Measurements from ENCODE around the gene ZNRF3. TPM values are rescaled to one million over a fixed set of nuclear protein-coding genes. Genes with fewer than 3 reads are reported as not detected.

The ZNRF3 gene
- total RNA-seq, 2 experiments from 2014 or later: 0.58 to 0.72 TPM

- DNase-seq: no peak
- CTCF ChIA-PET: no interaction called here
- POLR2A ChIA-PET: no interaction called here
- Mint-ChIP-seq H3K9me3 (no peaks in the 10 kb centered on the region), H3K4me3 (no peak overlapping the region), H3K4me1 (no peaks in the 10 kb centered on the region), H3K27ac (no peak overlapping the region), H3K36me3 (ENCODE audit: low read depth) (no peaks in the 10 kb centered on the region), H3K27me3 (peaks cover 70% of the 10 kb centered on the region)
Measured at GRCh38 chr22:28933321-28933720, 49.9 kb downstream of the ZNRF3 start.

- CTCF ChIA-PET: no interaction called here
- H3K27me3 Mint-ChIP-seq: peaks cover 74% of the 10 kb centered on the region
- no peaks in the 10 kb centered on the region for H3K9me3 Mint-ChIP-seq
- H3K27ac Mint-ChIP-seq: no peak overlapping the region
- no peaks in the 10 kb centered on the region for H3K36me3 Mint-ChIP-seq (ENCODE audit: low read depth)
- H3K4me1 Mint-ChIP-seq: no peaks in the 10 kb centered on the region
- H3K4me3 Mint-ChIP-seq: no peak overlapping the region
- no peak for DNase-seq
- POLR2A ChIA-PET: no interaction called here
Measured at GRCh38 chr22:28934026-28934425, 50.7 kb downstream of the ZNRF3 start.

GRCh38 chr22:28935140-28935539 is 51.8 kb downstream of the ZNRF3 start:
- DNase-seq: no peak
- H3K27ac Mint-ChIP-seq: no peak overlapping the region
- ChIA-PET CTCF (interaction anchor here (0.8 kb wide), 1 partner anchor 281 kb away, joined by 4 read pairs; no protein-coding TSS in a partner anchor), POLR2A (no interaction called here)
- H3K36me3 Mint-ChIP-seq (ENCODE audit: low read depth): no peaks in the 10 kb centered on the region
- peaks cover 81% of the 10 kb centered on the region for H3K27me3 Mint-ChIP-seq
- no peaks in the 10 kb centered on the region for H3K4me1 Mint-ChIP-seq
- no peak overlapping the region for H3K4me3 Mint-ChIP-seq
- no peaks in the 10 kb centered on the region for H3K9me3 Mint-ChIP-seq

GRCh38 chr22:28935713-28936112 is 52.3 kb downstream of the ZNRF3 start:
- peaks cover 79% of the 10 kb centered on the region for H3K27me3 Mint-ChIP-seq
- CTCF ChIA-PET: interaction anchor here (0.6 kb wide), 1 partner anchor 272 kb away, joined by 4 read pairs; no protein-coding TSS in a partner anchor
- H3K4me1 Mint-ChIP-seq: no peaks in the 10 kb centered on the region
- H3K4me3 Mint-ChIP-seq: no peak overlapping the region
- no peak for DNase-seq
- H3K27ac Mint-ChIP-seq: no peak overlapping the region
- H3K36me3 Mint-ChIP-seq (ENCODE audit: low read depth): no peaks in the 10 kb centered on the region
- POLR2A ChIA-PET: no interaction called here
- H3K9me3 Mint-ChIP-seq: no peaks in the 10 kb centered on the region

- CTCF ChIA-PET: no interaction called here
Measured at GRCh38 chr22:28936200-28936599, 52.8 kb downstream of the ZNRF3 start.

GRCh38 chr22:28937206-28938025 is 54.0 kb downstream of the ZNRF3 start:
- peaks cover 77% of the 10 kb centered on the region for H3K27me3 Mint-ChIP-seq
- no peak for DNase-seq
- no peaks in the 10 kb centered on the region for H3K4me1 Mint-ChIP-seq
- ChIA-PET POLR2A (no interaction called here), CTCF (no interaction called here)
- no peak overlapping the region for H3K4me3 Mint-ChIP-seq
- H3K27ac Mint-ChIP-seq: no peak overlapping the region
- no peaks in the 10 kb centered on the region for H3K9me3 Mint-ChIP-seq
- H3K36me3 Mint-ChIP-seq (ENCODE audit: low read depth): no peaks in the 10 kb centered on the region

More at GRCh38 chr22:28936200-28936599, 52.8 kb downstream of the ZNRF3 start:
- Mint-ChIP-seq H3K36me3 (ENCODE audit: low read depth) (no peaks in the 10 kb centered on the region), H3K9me3 (no peaks in the 10 kb centered on the region), H3K27me3 (peaks cover 78% of the 10 kb centered on the region), H3K27ac (no peak overlapping the region), H3K4me3 (no peak overlapping the region), H3K4me1 (no peaks in the 10 kb centered on the region)
- no peak for DNase-seq
- POLR2A ChIA-PET: no interaction called here

- peaks cover 76% of the 10 kb centered on the region for H3K27me3 Mint-ChIP-seq
- no peaks in the 10 kb centered on the region for H3K36me3 Mint-ChIP-seq (ENCODE audit: low read depth)
- no peaks in the 10 kb centered on the region for H3K4me1 Mint-ChIP-seq
- no peak overlapping the region for H3K4me3 Mint-ChIP-seq
- no peak overlapping the region for H3K27ac Mint-ChIP-seq
- ChIA-PET POLR2A (no interaction called here), CTCF (no interaction called here)
- DNase-seq: no peak
- no peaks in the 10 kb centered on the region for H3K9me3 Mint-ChIP-seq
Measured at GRCh38 chr22:28938286-28938833, 55.0 kb downstream of the ZNRF3 start.

- POLR2A ChIA-PET: no interaction called here
- H3K9me3 Mint-ChIP-seq: no peaks in the 10 kb centered on the region
- CTCF ChIA-PET: no interaction called here
- H3K4me1 Mint-ChIP-seq: no peaks in the 10 kb centered on the region
- no peak overlapping the region for H3K27ac Mint-ChIP-seq
- no peaks in the 10 kb centered on the region for H3K36me3 Mint-ChIP-seq (ENCODE audit: low read depth)
- no peak for DNase-seq
- peaks cover 76% of the 10 kb centered on the region for H3K27me3 Mint-ChIP-seq
- H3K4me3 Mint-ChIP-seq: no peak overlapping the region
Measured at GRCh38 chr22:28939394-28939793, 56.0 kb downstream of the ZNRF3 start.

- ChIA-PET POLR2A (no interaction called here), CTCF (no interaction called here)
- Mint-ChIP-seq H3K4me1 (no peaks in the 10 kb centered on the region), H3K9me3 (no peaks in the 10 kb centered on the region), H3K27ac (no peak overlapping the region), H3K4me3 (no peak overlapping the region), H3K27me3 (peaks cover 75% of the 10 kb centered on the region), H3K36me3 (ENCODE audit: low read depth) (no peaks in the 10 kb centered on the region)
- DNase-seq: no peak
Measured at GRCh38 chr22:28939932-28940331, 56.6 kb downstream of the ZNRF3 start.

GRCh38 chr22:28940441-28940840 is 57.1 kb downstream of the ZNRF3 start:
- POLR2A ChIA-PET: no interaction called here
- Mint-ChIP-seq H3K4me1 (no peaks in the 10 kb centered on the region), H3K36me3 (ENCODE audit: low read depth) (no peaks in the 10 kb centered on the region), H3K27me3 (peaks cover 75% of the 10 kb centered on the region), H3K4me3 (no peak overlapping the region), H3K9me3 (peaks cover 2% of the 10 kb centered on the region), H3K27ac (no peak overlapping the region)
- no peak for DNase-seq
- CTCF ChIA-PET: no interaction called here

- H3K4me3 Mint-ChIP-seq: no peak overlapping the region
Measured at GRCh38 chr22:28942333-28942732, 59.0 kb downstream of the ZNRF3 start.

GRCh38 chr22:28942801-28943500 is 59.6 kb downstream of the ZNRF3 start:
- Mint-ChIP-seq H3K4me3 (no peak overlapping the region), H3K36me3 (ENCODE audit: low read depth) (peaks cover 10% of the 10 kb centered on the region), H3K27ac (no peak overlapping the region), H3K27me3 (peaks cover 75% of the 10 kb centered on the region), H3K4me1 (no peaks in the 10 kb centered on the region), H3K9me3 (peaks cover 18% of the 10 kb centered on the region)
- ChIA-PET CTCF (interaction anchor here (2.2 kb wide), 1 partner anchor 16 kb away, joined by 5 read pairs; no protein-coding TSS in a partner anchor), POLR2A (interaction anchor here (0.6 kb wide), 1 partner anchor 74 kb away, joined by 3 read pairs; no protein-coding TSS in a partner anchor)
- no peak for DNase-seq

More at GRCh38 chr22:28942333-28942732, 59.0 kb downstream of the ZNRF3 start:
- POLR2A ChIA-PET: no interaction called here
- DNase-seq: no peak
- H3K4me1 Mint-ChIP-seq: no peaks in the 10 kb centered on the region
- H3K9me3 Mint-ChIP-seq: peaks cover 15% of the 10 kb centered on the region
- H3K36me3 Mint-ChIP-seq (ENCODE audit: low read depth): peaks cover 8% of the 10 kb centered on the region
- no peak overlapping the region for H3K27ac Mint-ChIP-seq
- peaks cover 78% of the 10 kb centered on the region for H3K27me3 Mint-ChIP-seq
- CTCF ChIA-PET: interaction anchor here (2.2 kb wide), 1 partner anchor 17 kb away, joined by 5 read pairs; no protein-coding TSS in a partner anchor

- no peaks in the 10 kb centered on the region for H3K4me1 Mint-ChIP-seq
- ChIA-PET POLR2A (interaction anchor here (0.6 kb wide), 1 partner anchor 75 kb away, joined by 3 read pairs; no protein-coding TSS in a partner anchor), CTCF (interaction anchor here (2.2 kb wide), 1 partner anchor 15 kb away, joined by 5 read pairs; no protein-coding TSS in a partner anchor)
- H3K27ac Mint-ChIP-seq: no peak overlapping the region
- peaks cover 10% of the 10 kb centered on the region for H3K36me3 Mint-ChIP-seq (ENCODE audit: low read depth)
- no peak overlapping the region for H3K4me3 Mint-ChIP-seq
- H3K27me3 Mint-ChIP-seq: peaks cover 73% of the 10 kb centered on the region
- no peak for DNase-seq
- peaks cover 18% of the 10 kb centered on the region for H3K9me3 Mint-ChIP-seq
Measured at GRCh38 chr22:28943501-28943879, 60.1 kb downstream of the ZNRF3 start.

Measured in activated CD4-positive, alpha-beta T cell treated with anti-CD3 and anti-CD28 coated beads, Interleukin-2, amount 10 ng/mL, durations not matched to agents 7 days and 5 days (primary cell).